OCI-LY3 (cell line): ENCODE data around the gene ATG14.
A peak's percentile ranks its signal among the peaks of the same experiment; 100 is the strongest.
"Not testable (repeated sequence)": the region's sequence is repeated elsewhere in the genome, so short reads cannot be mapped to it uniquely, and the experiment has no call there.

Experiments
- H2AFZ ChIP-seq: fragments of 200-600, 300-600 bp; shearing (Covaris generic); 2 replicates; pipeline ENCODE4 v1.6.0; 2014; ENCODE audit warnings: antibody characterized with exemption, low read depth, low read length
- H3K27ac ChIP-seq: fragments of 200-600, 300-600 bp; sonication (generic); 2 replicates; pipeline ENCODE4 v1.5.1; 2014; ENCODE audit warnings: mild to moderate bottlenecking, low read length, moderate library complexity, mixed read lengths
- H3K27me3 ChIP-seq: fragments of 200-600, 300-600 bp; sonication (generic); 2 replicates; pipeline ENCODE4 v1.6.1; 2014; ENCODE audit warnings: low read depth, low read length, mixed read lengths
- H3K36me3 ChIP-seq: fragments of 200-600, 300-600 bp; sonication (generic); replicated peaks from 2 replicates; pipeline ENCODE3; 2014; ENCODE audit warnings: low read depth, low read length, mixed read lengths
- H3K4me1 ChIP-seq: fragments of 300-600, 200-600 bp; sonication (generic); 2 replicates; pipeline ENCODE4 v1.6.1; 2014; ENCODE audit warnings: low read length, mixed read lengths
- H3K4me2 ChIP-seq: fragments of 200-600, 300-600 bp; sonication (generic); 2 replicates; pipeline ENCODE4 v1.6.1; 2014; ENCODE audit warnings: low read length, mixed read lengths
- H3K4me3 ChIP-seq: fragments of 300-600, 200-600 bp; sonication (generic); 2 replicates; pipeline ENCODE4 v1.5.1; 2014; ENCODE audit warnings: antibody characterized with exemption, mild to moderate bottlenecking, low read length, moderate library complexity
- H3K79me2 ChIP-seq: fragments of 300-600, 200-600 bp; shearing (Covaris generic); 2 replicates; pipeline ENCODE4 v1.6.1; 2014; ENCODE audit warnings: mild to moderate bottlenecking, low read length, mixed read lengths
- H3K9ac ChIP-seq: fragments of 300-600, 200-600 bp; shearing (Covaris generic); 2 replicates; pipeline ENCODE4 v1.6.0; 2014; ENCODE audit warnings: mild to moderate bottlenecking, low read length, moderate library complexity
- H3K9me3 ChIP-seq: fragments of 200-600, 300-600 bp; shearing (Covaris generic); 2 replicates; pipeline ENCODE4 v1.6.1; 2014; ENCODE audit warnings: low read length, mixed read lengths; ENCODE audit not compliant: insufficient read depth
- H4K20me1 ChIP-seq: fragments of 200-600, 300-600 bp; sonication (generic); 2 replicates; pipeline ENCODE4 v1.6.1; 2016; ENCODE audit warnings: low read length, mixed read lengths; ENCODE audit not compliant: insufficient read depth
- CTCF ChIP-seq: fragments of 200-600, 300-600 bp; sonication (generic); IDR thresholded peaks from 2 replicates; pipeline ENCODE4 v1.5.1; 2014; ENCODE audit warnings: antibody characterized with exemption, low read length, low read depth
- EZH2phosphoT487 ChIP-seq: fragments of 200-600 bp; shearing (Covaris generic); IDR thresholded peaks from 2 replicates; pipeline ENCODE4 v1.6.1; 2018; ENCODE audit warnings: antibody characterized with exemption, mixed run types, low read depth

ATG14 gene

GRCh38 chr14:55411426-55412389 lies at the start of gene ATG14:
Gene ATG14, minus strand, starts transcription at chr14:55411830. Its CDS starts 8 bp downstream, at chr14:55411822.
- H3K9me3 ChIP-seq, result no peaks in the 10 kb centered on the region
- H3K79me2 ChIP-seq, result peaks cover 20% of the 10 kb centered on the region
- peak within 1 kb of the TSS; percentile 92 for H2AFZ ChIP-seq
- H3K27me3 ChIP-seq, result peaks cover 8% of the 10 kb centered on the region; the same call in 1 of the 2 replicates
- TF ChIP-seq CTCF (no peak), EZH2phosphoT487 (no peak)
- H3K4me1 ChIP-seq, result peaks cover 16% of the 10 kb centered on the region
- H3K4me3 ChIP-seq, result peak within 1 kb of the TSS; percentile 89
- peak within 1 kb of the TSS; percentile 37 for H3K27ac ChIP-seq
- H3K4me2 ChIP-seq, result peak within 1 kb of the TSS; percentile 84
- H4K20me1 ChIP-seq, result no peaks in the 10 kb centered on the region
- peak within 1 kb of the TSS; percentile 85 for H3K9ac ChIP-seq
- H3K36me3 ChIP-seq, result no peaks in the 10 kb centered on the region

GRCh38 chr14:55458800-55459515 lies 47.3 kb upstream of the ATG14 start:
- Histone ChIP-seq H4K20me1 (no peaks in the 10 kb centered on the region), H3K36me3 (no peaks in the 10 kb centered on the region), H3K9me3 (peaks cover 7% of the 10 kb centered on the region; the same call in 1 of the 2 replicates), H3K4me2 (peak overlapping the region; percentile 95), H3K4me3 (peak overlapping the region; percentile 72), H3K27ac (peak overlapping the region; percentile 64), H3K79me2 (no peaks in the 10 kb centered on the region), H3K9ac (peak overlapping the region; percentile 45), H3K27me3 (no peaks in the 10 kb centered on the region), H2AFZ (peak overlapping the region; percentile 80), H3K4me1 (peaks cover 41% of the 10 kb centered on the region)
- TF ChIP-seq EZH2phosphoT487, result no peak

GRCh38 chr14:55457496-55457895 lies 45.9 kb upstream of the ATG14 start:
- TF ChIP-seq EZH2phosphoT487 (no peak), CTCF (no peak)
- Histone ChIP-seq H3K9ac (no peak overlapping the region), H3K4me1 (peaks cover 30% of the 10 kb centered on the region), H2AFZ (no peak overlapping the region), H3K4me3 (no peak overlapping the region), H3K4me2 (no peak overlapping the region), H3K27me3 (no peaks in the 10 kb centered on the region), H3K27ac (no peak overlapping the region), H3K36me3 (no peaks in the 10 kb centered on the region), H3K9me3 (peaks cover 7% of the 10 kb centered on the region; the same call in 1 of the 2 replicates), H3K79me2 (no peaks in the 10 kb centered on the region), H4K20me1 (no peaks in the 10 kb centered on the region)

- H3K4me1 ChIP-seq, result peaks cover 35% of the 10 kb centered on the region
- H3K27ac ChIP-seq, H3K4me2 ChIP-seq, H3K36me3 ChIP-seq, H3K4me3 ChIP-seq, H3K9me3 ChIP-seq, H2AFZ ChIP-seq, H4K20me1 ChIP-seq, H3K9ac ChIP-seq, H3K79me2 ChIP-seq, H3K27me3 ChIP-seq: not testable (repeated sequence)
Observed at GRCh38 chr14:55456411-55456810, 44.8 kb upstream of the ATG14 start.
